Hepatocyte (in vitro differentiated cells): ENCODE results near the gene TSPAN32.

Experiments
- EZH2 ChIP-seq: fragments of 200-600 bp; sonication (generic); IDR thresholded peaks from 2 replicates; pipeline ENCODE4 v1.6.1; 2016; ENCODE audit warnings: antibody characterized with exemption, mild to moderate bottlenecking, borderline replicate concordance
- TF ChIP-seq, protein P1 (sequence below): fragments of 200-600 bp; sonication (generic); IDR thresholded peaks from 2 replicates; pipeline ENCODE4 v1.5.1; 2016; ENCODE audit warnings: antibody characterized with exemption, mild to moderate bottlenecking; ENCODE audit not compliant: poor library complexity

- TF ChIP-seq, protein P1, sequence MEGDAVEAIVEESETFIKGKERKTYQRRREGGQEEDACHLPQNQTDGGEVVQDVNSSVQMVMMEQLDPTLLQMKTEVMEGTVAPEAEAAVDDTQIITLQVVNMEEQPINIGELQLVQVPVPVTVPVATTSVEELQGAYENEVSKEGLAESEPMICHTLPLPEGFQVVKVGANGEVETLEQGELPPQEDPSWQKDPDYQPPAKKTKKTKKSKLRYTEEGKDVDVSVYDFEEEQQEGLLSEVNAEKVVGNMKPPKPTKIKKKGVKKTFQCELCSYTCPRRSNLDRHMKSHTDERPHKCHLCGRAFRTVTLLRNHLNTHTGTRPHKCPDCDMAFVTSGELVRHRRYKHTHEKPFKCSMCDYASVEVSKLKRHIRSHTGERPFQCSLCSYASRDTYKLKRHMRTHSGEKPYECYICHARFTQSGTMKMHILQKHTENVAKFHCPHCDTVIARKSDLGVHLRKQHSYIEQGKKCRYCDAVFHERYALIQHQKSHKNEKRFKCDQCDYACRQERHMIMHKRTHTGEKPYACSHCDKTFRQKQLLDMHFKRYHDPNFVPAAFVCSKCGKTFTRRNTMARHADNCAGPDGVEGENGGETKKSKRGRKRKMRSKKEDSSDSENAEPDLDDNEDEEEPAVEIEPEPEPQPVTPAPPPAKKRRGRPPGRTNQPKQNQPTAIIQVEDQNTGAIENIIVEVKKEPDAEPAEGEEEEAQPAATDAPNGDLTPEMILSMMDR: no peak
- TF ChIP-seq EZH2: no peak
Observed at GRCh38 chr11:2311353-2312133, 9.7 kb downstream of the TSPAN32 start.
